Measurements from ENCODE around the gene TIAM1.

TIAM1 gene

DNA sequence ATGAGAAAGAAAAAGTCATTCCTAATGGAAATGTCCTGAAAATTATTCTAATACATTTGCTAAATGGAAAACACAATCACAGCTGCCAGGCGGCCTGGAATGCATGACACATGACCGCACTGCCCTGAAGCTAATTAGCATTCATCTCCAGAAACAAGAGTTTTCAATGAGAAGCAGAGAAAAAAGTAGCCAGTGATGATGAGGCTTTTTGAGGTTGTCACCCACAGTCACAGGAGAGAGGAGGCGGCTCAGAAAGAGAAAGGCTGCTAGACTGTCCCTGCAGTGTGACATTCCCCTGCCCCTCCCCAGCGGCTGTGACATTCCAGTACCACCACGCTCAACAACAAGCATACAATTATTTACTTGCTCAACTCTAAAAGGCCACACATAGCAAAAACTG lies 182.9 kb downstream of the TIAM1 start:
- Histone ChIP-seq H3K9ac (ENCODE audit: low read depth, low read length, poor library complexity) (no peak overlapping the region), H2BK5ac (ENCODE audit: low read length) (no peak overlapping the region), H3K23ac (ENCODE audit: low read depth, low read length, poor library complexity) (no peak overlapping the region), H3K14ac (ENCODE audit: low read length) (no peak overlapping the region), H3K4me3 (ENCODE audit: low read length in 2 of 2) (peak overlapping the region in 1 of 2 donors; percentile 33), H3K4ac (ENCODE audit: low read length) (no peak overlapping the region), H2AFZ (ENCODE audit: low read length) (peak overlapping the region; percentile 68), H2AK5ac (ENCODE audit: low read depth, low read length) (no peak overlapping the region), H3K79me1 (ENCODE audit: low read depth, low read length) (no peaks in the 10 kb centered on the region), H3K4me1 (ENCODE audit: control insufficient read depth in 2 of 2, insufficient read depth in 1 of 2, low read depth in 1 of 2, low read length in 2 of 2) (peaks cover 9 to 29% of the 10 kb centered on the region in 2 donors), H2BK12ac (ENCODE audit: low read length) (no peak overlapping the region), H3K18ac (ENCODE audit: low read length) (no peak overlapping the region), H3K27ac (replicated peaks; ENCODE audit: low read length) (peak overlapping the region; percentile 1), H2BK120ac (ENCODE audit: low read depth, low read length) (no peak overlapping the region), H2BK15ac (ENCODE audit: low read length) (no peak overlapping the region), H4K8ac (ENCODE audit: low read depth, low read length) (no peak overlapping the region), H4K91ac (ENCODE audit: low read depth, low read length, poor library complexity) (no peak overlapping the region), H3K4me2 (ENCODE audit: insufficient read depth, low read length, poor library complexity, severe bottlenecking) (peak overlapping the region; percentile 56), H3K9me3 (replicated peaks in 1 of 2; ENCODE audit: control insufficient read depth in 2 of 2, insufficient read depth in 1 of 2, low read depth in 1 of 2, low read length in 2 of 2) (peaks cover 2 to 5% of the 10 kb centered on the region in 2 donors), H3K36me3 (replicated peaks in 1 of 2; ENCODE audit: control insufficient read depth in 2 of 2, insufficient read depth in 2 of 2, low read length in 2 of 2) (peaks cover 4 to 13% of the 10 kb centered on the region in 2 donors), H3K27me3 (ENCODE audit: control insufficient read depth in 3 of 3, insufficient read depth in 3 of 3, low read depth in 1 of 3, low read length in 3 of 3) (no peaks in the 10 kb centered on the region)
- no peak for DNase-seq (ENCODE audit: low spot score)
- no CpG with 5 or more reads among the region's 5 CpGs for WGBS, 2 donors (ENCODE audit: extremely low coverage in 2 of 2, insufficient read length in 2 of 2, insufficient replicate concordance in 1 of 2)

DNA sequence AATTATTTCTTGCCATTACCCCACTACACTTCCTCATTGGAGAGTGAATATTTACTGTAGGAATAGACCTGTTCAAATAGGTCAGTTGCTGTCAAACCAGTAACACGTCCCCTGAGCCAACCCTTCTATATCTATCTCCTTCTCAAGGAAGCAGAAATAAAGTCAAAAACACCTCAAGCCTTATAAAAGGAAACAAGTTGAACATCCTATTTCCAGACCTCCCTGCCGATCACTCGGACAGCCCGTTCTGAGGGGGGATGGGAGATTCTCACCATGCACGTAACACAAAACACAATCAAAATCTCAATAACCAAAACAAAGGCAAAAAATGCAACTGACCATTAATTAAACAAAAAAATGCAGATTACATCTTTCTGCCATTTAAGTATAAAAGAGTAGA lies 184.3 kb downstream of the TIAM1 start:
- H3K4me3 ChIP-seq (ENCODE audit: low read length in 2 of 2) = no peak overlapping the region
- no peak overlapping the region for H3K9ac ChIP-seq (ENCODE audit: low read depth, low read length, poor library complexity)
- H2BK5ac ChIP-seq (ENCODE audit: low read length) = no peak overlapping the region
- no peak overlapping the region for H4K91ac ChIP-seq (ENCODE audit: low read depth, low read length, poor library complexity)
- no peak overlapping the region for H2BK120ac ChIP-seq (ENCODE audit: low read depth, low read length)
- H4K8ac ChIP-seq (ENCODE audit: low read depth, low read length) = no peak overlapping the region
- peaks cover 6 to 12% of the 10 kb centered on the region in 2 donors for H3K36me3 ChIP-seq (replicated peaks in 1 of 2; ENCODE audit: control insufficient read depth in 2 of 2, insufficient read depth in 2 of 2, low read length in 2 of 2)
- no peak overlapping the region for H2BK15ac ChIP-seq (ENCODE audit: low read length)
- H2AK5ac ChIP-seq (ENCODE audit: low read depth, low read length) = no peak overlapping the region
- H3K9me3 ChIP-seq (replicated peaks in 1 of 2; ENCODE audit: control insufficient read depth in 2 of 2, insufficient read depth in 1 of 2, low read depth in 1 of 2, low read length in 2 of 2) = peaks cover 2 to 5% of the 10 kb centered on the region in 2 donors
- peaks cover 9 to 31% of the 10 kb centered on the region in 2 donors for H3K4me1 ChIP-seq (ENCODE audit: control insufficient read depth in 2 of 2, insufficient read depth in 1 of 2, low read depth in 1 of 2, low read length in 2 of 2)
- H3K4me2 ChIP-seq (ENCODE audit: insufficient read depth, low read length, poor library complexity, severe bottlenecking) = no peak overlapping the region
- H3K18ac ChIP-seq (ENCODE audit: low read length) = no peak overlapping the region
- H3K79me1 ChIP-seq (ENCODE audit: low read depth, low read length) = no peaks in the 10 kb centered on the region
- DNase-seq (ENCODE audit: low spot score) = no peak
- no peak overlapping the region for H2AFZ ChIP-seq (ENCODE audit: low read length)
- H3K14ac ChIP-seq (ENCODE audit: low read length) = no peak overlapping the region
- no CpG with 5 or more reads among the region's 5 CpGs for WGBS, 2 donors (ENCODE audit: extremely low coverage in 2 of 2, insufficient read length in 2 of 2, insufficient replicate concordance in 1 of 2)
- H2BK12ac ChIP-seq (ENCODE audit: low read length) = no peak overlapping the region
- no peak overlapping the region for H3K4ac ChIP-seq (ENCODE audit: low read length)
- H3K27ac ChIP-seq (replicated peaks; ENCODE audit: low read length) = no peak overlapping the region
- H3K27me3 ChIP-seq (ENCODE audit: control insufficient read depth in 3 of 3, insufficient read depth in 3 of 3, low read depth in 1 of 3, low read length in 3 of 3) = no peaks in the 10 kb centered on the region
- H3K23ac ChIP-seq (ENCODE audit: low read depth, low read length, poor library complexity) = no peak overlapping the region

GRCh38 chr21:31158789-31159581 lies 185.1 kb downstream of the TIAM1 start:
- Histone ChIP-seq H2BK12ac (ENCODE audit: low read length) (no peak overlapping the region), H3K18ac (ENCODE audit: low read length) (no peak overlapping the region), H2BK5ac (ENCODE audit: low read length) (no peak overlapping the region), H3K9ac (ENCODE audit: low read depth, low read length, poor library complexity) (no peak overlapping the region), H2BK15ac (ENCODE audit: low read length) (no peak overlapping the region), H2AFZ (ENCODE audit: low read length) (no peak overlapping the region), H3K4me2 (ENCODE audit: insufficient read depth, low read length, poor library complexity, severe bottlenecking) (no peak overlapping the region), H3K4me3 (ENCODE audit: low read length in 2 of 2) (no peak overlapping the region), H3K79me1 (ENCODE audit: low read depth, low read length) (no peaks in the 10 kb centered on the region), H3K27ac (replicated peaks; ENCODE audit: low read length) (no peak overlapping the region), H3K14ac (ENCODE audit: low read length) (no peak overlapping the region), H4K8ac (ENCODE audit: low read depth, low read length) (no peak overlapping the region), H2AK5ac (ENCODE audit: low read depth, low read length) (no peak overlapping the region), H3K23ac (ENCODE audit: low read depth, low read length, poor library complexity) (no peak overlapping the region), H3K27me3 (ENCODE audit: control insufficient read depth in 3 of 3, insufficient read depth in 3 of 3, low read depth in 1 of 3, low read length in 3 of 3) (no peaks in the 10 kb centered on the region), H4K91ac (ENCODE audit: low read depth, low read length, poor library complexity) (no peak overlapping the region), H3K36me3 (replicated peaks in 1 of 2; ENCODE audit: control insufficient read depth in 2 of 2, insufficient read depth in 2 of 2, low read length in 2 of 2) (peaks cover 5 to 11% of the 10 kb centered on the region in 2 donors), H3K4ac (ENCODE audit: low read length) (no peak overlapping the region), H3K4me1 (ENCODE audit: control insufficient read depth in 2 of 2, insufficient read depth in 1 of 2, low read depth in 1 of 2, low read length in 2 of 2) (peaks cover 9 to 31% of the 10 kb centered on the region in 2 donors), H2BK120ac (ENCODE audit: low read depth, low read length) (no peak overlapping the region), H3K9me3 (replicated peaks in 1 of 2; ENCODE audit: control insufficient read depth in 2 of 2, insufficient read depth in 1 of 2, low read depth in 1 of 2, low read length in 2 of 2) (peaks cover 2 to 5% of the 10 kb centered on the region in 2 donors)
- no peak for DNase-seq (ENCODE audit: low spot score)
- WGBS, 2 donors (ENCODE audit: extremely low coverage in 2 of 2, insufficient read length in 2 of 2, insufficient replicate concordance in 1 of 2) = no CpG with 5 or more reads among the region's 8 CpGs

- H3K27ac ChIP-seq (replicated peaks; ENCODE audit: low read length) = no peak overlapping the region
Measured at GRCh38 chr21:31157756-31158155, 186.3 kb downstream of the TIAM1 start.

More at GRCh38 chr21:31157756-31158155, 186.3 kb downstream of the TIAM1 start:
- H2BK5ac ChIP-seq (ENCODE audit: low read length) = no peak overlapping the region
- no peak overlapping the region for H2AFZ ChIP-seq (ENCODE audit: low read length)
- no peak overlapping the region for H3K4me2 ChIP-seq (ENCODE audit: insufficient read depth, low read length, poor library complexity, severe bottlenecking)
- no CpG with 5 or more reads among the region's 5 CpGs for WGBS, 2 donors (ENCODE audit: extremely low coverage in 2 of 2, insufficient read length in 2 of 2, insufficient replicate concordance in 1 of 2)
- H3K36me3 ChIP-seq (replicated peaks in 1 of 2; ENCODE audit: control insufficient read depth in 2 of 2, insufficient read depth in 2 of 2, low read length in 2 of 2) = peaks cover 5 to 18% of the 10 kb centered on the region in 2 donors
- peaks cover 2 to 5% of the 10 kb centered on the region in 2 donors for H3K9me3 ChIP-seq (replicated peaks in 1 of 2; ENCODE audit: control insufficient read depth in 2 of 2, insufficient read depth in 1 of 2, low read depth in 1 of 2, low read length in 2 of 2)
- no peak overlapping the region for H2BK15ac ChIP-seq (ENCODE audit: low read length)
- no peaks in the 10 kb centered on the region for H3K27me3 ChIP-seq (ENCODE audit: control insufficient read depth in 3 of 3, insufficient read depth in 3 of 3, low read depth in 1 of 3, low read length in 3 of 3)
- H4K91ac ChIP-seq (ENCODE audit: low read depth, low read length, poor library complexity) = no peak overlapping the region
- no peak overlapping the region for H2BK120ac ChIP-seq (ENCODE audit: low read depth, low read length)
- H3K9ac ChIP-seq (ENCODE audit: low read depth, low read length, poor library complexity) = no peak overlapping the region
- H3K4me1 ChIP-seq (ENCODE audit: control insufficient read depth in 2 of 2, insufficient read depth in 1 of 2, low read depth in 1 of 2, low read length in 2 of 2) = peaks cover 9 to 31% of the 10 kb centered on the region in 2 donors
- no peak overlapping the region for H2BK12ac ChIP-seq (ENCODE audit: low read length)
- H3K14ac ChIP-seq (ENCODE audit: low read length) = no peak overlapping the region
- DNase-seq (ENCODE audit: low spot score) = no peak
- H3K4me3 ChIP-seq (ENCODE audit: low read length in 2 of 2) = no peak overlapping the region
- H3K79me1 ChIP-seq (ENCODE audit: low read depth, low read length) = no peaks in the 10 kb centered on the region
- no peak overlapping the region for H3K18ac ChIP-seq (ENCODE audit: low read length)
- no peak overlapping the region for H3K4ac ChIP-seq (ENCODE audit: low read length)
- H3K23ac ChIP-seq (ENCODE audit: low read depth, low read length, poor library complexity) = no peak overlapping the region
- H2AK5ac ChIP-seq (ENCODE audit: low read depth, low read length) = no peak overlapping the region
- no peak overlapping the region for H4K8ac ChIP-seq (ENCODE audit: low read depth, low read length)
